GM18868 (cell line): Measurements from ENCODE around the gene MIA3.

ENCODE experiments used
- ATAC-seq: cut with Tn5 transposase; IDR thresholded peaks from one replicate; pipeline ENCODE4 v1.9.1; 2021; ENCODE audit warnings: mild to moderate bottlenecking, moderate library complexity; ENCODE audit not compliant: unreplicated experiment

Gene MIA3

DNA sequence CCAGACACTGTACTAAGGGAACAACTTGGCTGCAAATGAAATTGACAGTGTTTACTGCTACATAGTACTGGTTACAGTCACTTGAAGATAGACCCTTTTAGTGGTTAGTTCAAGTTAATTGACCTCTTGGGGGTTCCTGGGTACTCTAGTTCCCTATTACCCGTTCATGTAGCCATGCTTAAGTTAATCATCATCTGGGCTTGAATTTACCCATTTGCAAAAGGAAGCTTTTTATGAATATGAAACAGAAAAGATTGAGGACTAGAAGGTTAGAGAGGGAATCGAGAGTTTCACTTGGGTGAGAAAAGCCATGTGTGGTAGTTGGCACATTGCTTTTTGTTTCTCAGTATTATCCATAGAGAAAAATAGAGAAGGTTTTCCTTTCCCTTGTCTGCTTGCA, 2.7 kb downstream of the MIA3 start:
- ATAC-seq: no peak

DNA sequence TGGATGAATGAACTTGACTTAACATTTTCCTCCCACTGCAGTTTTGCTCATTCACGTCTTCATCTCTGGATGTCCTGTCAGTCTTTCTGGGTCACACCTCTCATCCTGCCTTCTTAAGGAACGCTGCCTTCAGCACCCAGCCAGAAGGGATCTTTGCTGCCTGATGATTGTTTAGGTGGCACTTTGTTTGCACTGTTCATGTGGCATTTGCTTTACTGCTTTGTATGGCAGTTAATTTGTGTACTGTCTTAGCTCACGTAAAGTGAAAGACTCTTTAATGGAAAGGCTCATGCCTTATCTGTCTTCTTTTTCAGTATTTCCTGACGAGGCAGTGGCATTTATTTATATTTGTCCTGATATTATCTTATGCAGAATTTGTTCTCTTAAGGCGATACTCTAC, 4.9 kb downstream of the MIA3 start:
- no peak for ATAC-seq

DNA sequence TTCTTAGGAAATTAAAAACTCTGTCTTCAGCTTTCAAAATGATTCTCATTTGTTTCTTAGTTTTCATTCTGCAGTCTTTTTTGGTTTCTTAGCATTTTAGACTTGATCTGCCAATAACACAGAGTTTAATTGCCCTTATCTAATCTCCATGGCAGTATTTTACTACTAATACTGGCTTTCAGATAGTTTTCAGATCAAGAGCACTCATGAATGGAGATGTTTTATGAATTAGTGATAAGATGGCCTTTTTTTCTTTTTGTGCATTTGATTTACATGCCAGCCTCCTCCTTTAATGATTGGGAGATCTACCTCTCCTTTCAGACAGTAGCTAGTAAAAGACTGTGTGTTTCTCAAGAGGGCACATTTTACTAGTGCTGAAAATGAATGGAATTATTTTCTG, 5.6 kb downstream of the MIA3 start:
- ATAC-seq: no peak

- ATAC-seq: no peak
These were observed 6.3 kb downstream of the MIA3 start for GRCh38 chr1:222624214-222624613.

DNA sequence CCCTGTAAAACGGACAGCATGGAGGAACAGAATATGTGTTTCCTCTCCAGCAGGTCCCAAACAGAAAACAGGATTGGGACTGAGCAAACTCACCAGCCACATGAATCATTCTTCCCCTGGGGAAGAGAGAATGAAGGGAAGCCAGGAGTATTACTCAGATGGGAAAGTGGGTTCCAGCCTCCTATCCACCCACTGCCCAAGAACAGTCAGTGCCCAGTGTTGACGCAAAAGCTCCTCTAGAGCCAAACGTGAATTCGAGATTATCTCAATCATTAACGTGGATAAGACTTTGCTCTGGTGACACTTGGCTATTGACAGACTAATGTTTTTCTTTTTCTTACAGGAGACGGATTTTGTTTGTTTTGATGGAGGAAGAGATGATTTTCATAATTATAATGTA, 9.3 kb downstream of the MIA3 start:
- ATAC-seq: no peak

DNA sequence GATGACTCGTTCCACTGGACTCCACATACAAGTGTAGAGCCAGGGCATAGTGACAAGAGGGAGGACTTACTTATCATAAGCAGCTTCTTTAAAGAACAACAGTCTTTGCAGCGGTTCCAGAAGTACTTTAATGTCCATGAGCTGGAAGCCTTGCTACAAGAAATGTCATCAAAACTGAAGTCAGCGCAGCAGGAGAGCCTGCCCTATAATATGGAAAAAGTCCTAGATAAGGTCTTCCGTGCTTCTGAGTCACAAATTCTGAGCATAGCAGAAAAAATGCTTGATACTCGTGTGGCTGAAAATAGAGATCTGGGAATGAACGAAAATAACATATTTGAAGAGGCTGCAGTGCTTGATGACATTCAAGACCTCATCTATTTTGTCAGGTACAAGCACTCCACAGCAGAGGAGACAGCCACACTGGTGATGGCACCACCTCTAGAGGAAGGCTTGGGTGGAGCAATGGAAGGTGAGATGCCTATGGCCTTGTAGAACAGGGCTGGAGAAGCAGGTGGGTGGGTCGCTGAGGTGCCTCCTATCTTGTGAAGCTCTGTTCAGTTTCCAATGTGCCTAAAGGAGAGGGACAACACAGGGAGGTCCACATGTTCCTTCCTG, 12.1 kb downstream of the MIA3 start:
- ATAC-seq: no peak

DNA sequence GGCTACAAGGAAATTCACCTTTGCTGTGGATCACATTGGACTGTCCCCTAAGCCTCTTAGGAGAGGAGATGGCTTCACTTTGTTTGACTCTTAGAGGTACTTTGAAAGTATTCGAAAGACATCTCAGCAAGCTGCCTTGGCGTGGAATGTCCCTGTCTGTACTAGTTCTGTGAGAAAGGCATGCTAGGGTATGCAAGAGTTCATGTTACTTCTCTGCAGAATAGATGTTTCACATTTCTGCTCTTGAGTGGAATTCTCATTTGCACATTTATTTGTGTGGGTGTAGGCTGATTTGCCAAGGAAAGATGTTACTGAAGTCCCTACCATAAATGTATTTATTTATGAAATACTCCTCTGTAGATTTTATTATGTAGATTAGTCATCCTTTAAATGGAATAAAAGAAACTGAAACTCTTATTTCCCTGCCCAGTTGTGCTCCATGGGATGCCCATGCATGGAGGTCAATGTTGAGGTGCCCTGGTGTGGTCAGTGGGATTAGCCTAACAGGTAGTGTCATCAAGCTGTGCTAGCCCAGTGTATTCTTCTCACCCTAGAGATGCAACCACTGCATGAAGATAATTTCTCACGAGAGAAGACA, 13.8 kb downstream of the MIA3 start:
- no peak for ATAC-seq

- no peak for ATAC-seq
These were observed 14.9 kb downstream of the MIA3 start for GRCh38 chr1:222632749-222633148.

DNA sequence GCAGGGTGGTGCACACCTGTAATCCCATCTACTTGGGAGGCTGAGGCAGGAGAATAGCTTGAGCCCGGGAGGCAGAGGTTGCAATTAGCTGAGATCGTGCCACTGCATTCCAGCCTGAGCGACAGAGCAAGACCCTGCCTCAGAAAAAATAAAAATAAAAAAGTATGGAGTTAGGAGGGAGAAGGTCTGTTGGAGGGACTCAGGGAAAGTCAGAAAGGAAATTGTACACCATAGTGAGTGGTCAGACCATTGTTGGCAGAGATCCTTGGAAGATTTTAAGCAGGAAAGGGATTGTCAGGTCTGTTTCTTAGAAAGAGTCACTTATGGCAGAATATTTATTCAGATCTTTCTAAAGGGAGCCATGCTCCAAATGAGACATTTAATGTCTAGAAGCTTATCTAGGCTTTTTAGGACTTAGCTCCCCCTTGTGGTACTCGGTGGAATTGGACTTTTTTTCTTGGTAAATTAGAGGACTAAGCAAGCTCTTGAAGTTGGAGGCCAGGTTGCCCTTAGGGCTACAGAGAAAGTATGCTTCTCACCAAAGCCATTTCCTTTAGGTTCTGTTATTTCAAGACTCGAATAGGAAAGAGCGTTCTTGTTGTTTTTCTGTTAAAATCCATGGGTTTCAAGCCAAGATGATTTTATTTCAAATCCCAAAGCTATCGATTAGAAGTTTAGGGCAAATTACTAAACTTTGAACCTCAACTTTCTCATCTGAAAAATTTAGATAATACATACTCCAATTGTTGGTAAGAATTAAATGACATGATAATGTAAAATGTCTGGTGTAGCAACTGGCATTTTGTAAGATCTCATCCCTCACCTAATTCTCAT, 16.5 kb downstream of the MIA3 start:
- peak; percentile 78 for ATAC-seq

- ATAC-seq: no peak
These were observed 23.5 kb downstream of the MIA3 start for GRCh38 chr1:222641269-222641948.

- ATAC-seq: no peak
These were observed 24.6 kb downstream of the MIA3 start for GRCh38 chr1:222642468-222642867.

DNA sequence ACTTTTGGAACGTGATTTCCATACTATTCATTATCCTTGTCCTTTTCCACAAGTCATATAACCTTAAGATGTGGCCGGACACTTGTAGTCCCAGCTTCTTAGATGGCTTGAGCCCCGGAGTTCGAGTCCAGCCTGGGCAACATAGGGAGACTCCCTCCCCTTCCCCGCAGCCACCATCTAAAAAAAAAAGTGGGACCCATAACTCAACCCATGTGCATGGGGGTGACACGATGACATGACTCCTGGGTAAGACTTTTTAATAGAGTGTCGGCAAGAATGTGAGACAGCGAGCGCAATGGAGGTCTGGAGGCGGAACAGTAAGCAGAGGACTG, 25.7 kb downstream of the MIA3 start:
- ATAC-seq: no peak

- ATAC-seq: peak; percentile 96
These were observed 26.2 kb downstream of the MIA3 start for GRCh38 chr1:222643938-222644635.

DNA sequence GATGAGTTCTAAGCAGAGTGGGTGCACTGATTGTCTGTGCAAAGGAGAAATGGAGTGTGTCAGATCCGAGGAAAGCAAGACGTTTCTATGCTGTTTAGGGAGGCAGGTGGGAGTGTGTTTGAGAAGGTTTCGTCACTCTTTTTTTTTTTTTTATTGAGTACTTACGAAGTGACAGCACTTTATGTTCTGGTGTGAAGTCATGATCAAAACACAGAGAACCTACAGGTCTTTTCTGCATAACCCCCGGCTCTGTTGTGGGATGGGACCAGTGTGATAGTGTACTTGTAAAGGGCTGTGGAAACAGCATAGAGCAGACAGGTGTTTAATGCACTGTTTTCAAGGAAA, 26.7 kb downstream of the MIA3 start:
- no peak for ATAC-seq

DNA sequence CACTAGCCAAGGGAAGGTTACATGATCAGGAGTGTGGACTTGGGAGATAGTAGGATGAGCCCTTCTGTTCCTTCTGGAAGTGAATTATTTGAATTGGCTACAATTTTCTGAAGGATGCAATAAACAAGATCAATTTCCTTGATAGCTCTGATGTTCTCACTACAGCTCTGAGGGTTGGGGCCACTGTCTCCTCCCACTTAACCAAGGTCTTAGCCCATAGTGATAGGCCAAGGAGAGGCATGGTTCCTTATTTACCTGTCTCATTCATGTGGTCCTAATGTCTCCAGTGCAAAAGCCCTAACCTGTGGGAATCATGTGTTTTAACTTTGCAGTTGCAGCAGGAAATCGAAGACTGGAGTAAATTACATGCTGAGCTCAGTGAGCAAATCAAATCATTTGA, 34.8 kb downstream of the MIA3 start:
- ATAC-seq: no peak

DNA sequence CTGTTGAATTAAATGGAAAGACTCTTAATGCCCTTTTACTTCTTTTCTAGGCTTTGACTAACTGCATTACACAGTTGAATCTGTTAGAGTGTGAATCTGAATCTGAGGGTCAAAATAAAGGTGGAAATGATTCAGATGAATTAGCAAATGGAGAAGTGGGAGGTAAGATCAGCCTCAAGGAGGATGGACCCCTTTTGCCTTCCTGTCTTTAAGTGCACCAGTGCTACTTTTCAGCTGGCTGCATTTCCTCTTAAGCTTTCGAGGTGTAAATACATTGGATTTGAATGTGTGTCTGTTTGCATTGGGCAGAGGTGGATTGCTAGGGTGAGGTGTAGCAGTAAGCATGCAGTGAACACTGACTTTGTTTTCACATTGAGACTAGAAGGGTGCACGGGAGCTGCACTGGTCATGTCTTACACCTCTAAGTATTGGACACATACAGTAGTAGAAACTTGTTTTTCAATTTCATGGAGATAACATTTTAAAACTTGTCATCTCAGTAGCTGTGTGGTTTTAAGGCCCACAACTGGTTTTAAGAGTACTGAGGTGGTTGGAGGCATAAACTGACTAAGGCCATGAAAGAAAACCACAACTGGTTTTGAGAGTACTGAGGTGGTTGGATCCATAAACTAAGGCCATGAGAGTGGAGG, 35.4 kb downstream of the MIA3 start:
- peak; percentile 69 for ATAC-seq

GRCh38 chr1:222654849-222655248, 37.0 kb downstream of the MIA3 start:
- peak; percentile 94 for ATAC-seq

GRCh38 chr1:222656391-222657155, 38.7 kb downstream of the MIA3 start:
- no peak for ATAC-seq

- ATAC-seq: no peak
These were observed 40.0 kb downstream of the MIA3 start for GRCh38 chr1:222657899-222658298.

DNA sequence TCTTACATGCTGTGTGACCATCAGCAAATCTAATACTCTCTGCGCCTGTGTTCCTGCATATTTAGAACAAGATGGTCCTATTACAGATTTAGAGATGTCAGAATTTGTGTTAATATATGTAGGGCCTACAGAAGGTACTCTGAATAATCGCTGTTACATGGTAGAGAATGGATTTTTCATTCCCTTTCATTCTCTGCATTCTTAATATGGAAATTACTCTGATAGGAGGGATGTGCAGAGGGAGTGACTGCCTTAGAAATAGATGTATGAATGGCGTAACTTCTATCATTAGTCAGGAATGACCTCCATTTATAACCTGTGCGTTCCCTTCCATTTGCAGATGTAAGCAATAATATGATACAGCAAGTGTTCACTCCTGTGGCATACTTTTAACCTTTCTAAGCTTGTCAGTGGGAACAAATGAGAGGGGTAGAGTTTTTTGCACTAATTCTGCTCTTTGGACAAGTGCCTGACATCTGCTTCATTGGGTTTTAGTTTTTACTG, 45.6 kb downstream of the MIA3 start:
- ATAC-seq: no peak
